Endothelial cell of umbilical vein (primary cell): ENCODE data around the gene FMN2. TPM values are rescaled to one million over a fixed set of nuclear protein-coding genes. Genes with fewer than 3 reads are reported as not detected.

Experiments used
- BruUV-seq: library from RNA; stranded (reverse); fragments of 400-500 nt; replicated peaks from 2 replicates; lab custom pipeline; 2021; lab: Mats Ljungman, UMichigan
- CTCF ChIA-PET: fragments of 300-600, 350-600 bp; sonication (Branson Sonifier 250); formaldehyde crosslinking; loops from one replicate; lab custom pipeline; 2021; ENCODE audit warnings: antibody characterized with exemption, inconsistent platforms; lab: Charles Lee
- POLR2A ChIA-PET: fragments of 300-600, 350-600 bp; sonication (Branson Sonifier 250); formaldehyde crosslinking; loops from one replicate; lab custom pipeline; 2021; ENCODE audit warnings: antibody characterized with exemption, inconsistent platforms; lab: Charles Lee
- DNase-seq: peaks from one replicate; pipeline ENCODE4 v3.0.0-alpha.2; 2011; ENCODE audit warnings: low read depth, low spot score
- FAIRE-seq: peaks from 2 replicates; lab custom pipeline; 2011; peaks lifted over from hg19 to GRCh38; lab: Jason Lieb, UNC
- H2AFZ ChIP-seq: 2 replicates; pipeline ENCODE4 v1.6.0; 2012; ENCODE audit warnings: low read depth, low read length, control low read depth, inconsistent platforms
- H3K27ac ChIP-seq: 2 replicates; pipeline ENCODE4 v1.5.1; 2011; ENCODE audit warnings: low read depth, mild to moderate bottlenecking, control low read depth, low read length, moderate library complexity; ENCODE audit not compliant: insufficient read depth
- H3K27me3 ChIP-seq, 2 experiments: 2 replicates each; pipeline versions ENCODE4 v1.6.0 to v1.6.1; 2011; ENCODE audit warnings: low read length in 2 of 2, mixed read lengths in 1 of 2; ENCODE audit not compliant: control insufficient read depth in 2 of 2, insufficient read depth in 2 of 2
- H3K36me3 ChIP-seq, 2 experiments: 2 replicates in 1 of 2; 3 replicates in 1 of 2; pipeline ENCODE4 v1.5.1; 2011; ENCODE audit warnings: low read length in 2 of 2, mild to moderate bottlenecking in 1 of 2, moderate library complexity in 1 of 2; ENCODE audit not compliant: control insufficient read depth in 2 of 2, insufficient read depth in 2 of 2; ENCODE audit errors: extremely low read depth in 1 of 2
- H3K4me1 ChIP-seq: 3 replicates; pipeline ENCODE4 v1.5.1; 2011; ENCODE audit warnings: mild to moderate bottlenecking, low read length; ENCODE audit not compliant: control insufficient read depth, insufficient read depth; ENCODE audit errors: extremely low read depth
- H3K4me2 ChIP-seq: 2 replicates; pipeline ENCODE4 v1.6.1; 2011; ENCODE audit warnings: low read length, control low read depth, mixed read lengths; ENCODE audit not compliant: insufficient read depth
- H3K4me3 ChIP-seq, 3 experiments: fragments of 200-600 bp in 1 of 3; sonication (generic), shearing (Covaris generic) in 1 of 3; replicated peaks in 1 of 3; 2 replicates each; pipeline ENCODE4 v1.5.1; 2011 to 2016; ENCODE audit warnings: control low read depth in 3 of 3, low read length in 3 of 3, mild to moderate bottlenecking in 2 of 3, inconsistent platforms in 1 of 3, low read depth in 1 of 3, moderate library complexity in 1 of 3; ENCODE audit not compliant: insufficient read depth in 1 of 3
- H3K79me2 ChIP-seq: 2 replicates; pipeline ENCODE4 v1.6.0; 2012; ENCODE audit warnings: low read length, inconsistent platforms; ENCODE audit not compliant: control insufficient read depth, insufficient read depth
- H3K9ac ChIP-seq: replicated peaks from 2 replicates; pipeline ENCODE3; 2011; ENCODE audit warnings: low read length, control low read depth; ENCODE audit not compliant: insufficient read depth; ENCODE audit errors: extremely low read depth
- H3K9me1 ChIP-seq: replicated peaks from 3 replicates; pipeline ENCODE4 v1.6.0; 2011; ENCODE audit warnings: mild to moderate bottlenecking, low read length; ENCODE audit not compliant: control insufficient read depth, insufficient read depth; ENCODE audit errors: extremely low read depth
- H3K9me3 ChIP-seq: replicated peaks from 2 replicates; pipeline ENCODE4 v1.5.1; 2012; ENCODE audit warnings: low read length, inconsistent platforms; ENCODE audit not compliant: control insufficient read depth, insufficient read depth
- H4K20me1 ChIP-seq: replicated peaks from 2 replicates; pipeline ENCODE3; 2011; ENCODE audit warnings: mild to moderate bottlenecking, low read length; ENCODE audit not compliant: control insufficient read depth, insufficient read depth; ENCODE audit errors: extremely low read depth
- CTCF ChIP-seq, 2 donors: IDR thresholded peaks; 1 replicate in 1 of 2; 2 replicates in 1 of 2; pipeline ENCODE4 v1.5.1; 2011; ENCODE audit warnings: low read length in 2 of 2, mild to moderate bottlenecking in 2 of 2, moderate library complexity in 2 of 2, control low read depth in 1 of 2, inconsistent platforms in 1 of 2, low read depth in 1 of 2; ENCODE audit not compliant: insufficient read depth in 1 of 2; ENCODE audit errors: extremely low read depth in 1 of 2
- EZH2 ChIP-seq: IDR thresholded peaks from 2 replicates; pipeline ENCODE4 v1.6.1; 2012; ENCODE audit warnings: borderline replicate concordance, low read depth, mild to moderate bottlenecking, moderate library complexity, low read length, inconsistent platforms; ENCODE audit not compliant: severe bottlenecking
- FOS ChIP-seq: IDR thresholded peaks from 2 replicates; pipeline ENCODE4 v1.6.1; 2011; ENCODE audit warnings: mild to moderate bottlenecking, low read length, moderate library complexity, borderline replicate concordance; ENCODE audit not compliant: insufficient read depth
- JUN ChIP-seq: IDR thresholded peaks from 2 replicates; pipeline ENCODE4 v1.6.1; 2011; ENCODE audit warnings: borderline replicate concordance, low read depth; ENCODE audit not compliant: insufficient read length, insufficient read depth
- POLR2AphosphoS5 ChIP-seq: IDR thresholded peaks from 2 replicates; pipeline ENCODE4 v1.6.1; 2012; ENCODE audit warnings: low read depth, mild to moderate bottlenecking, control low read depth, low read length, moderate library complexity; ENCODE audit not compliant: insufficient read depth
- dilution Hi-C: fragments of 300-500 bp; cut with MboI; formaldehyde crosslinking; loops from one replicate; pipeline ENCODE4 v1.15.0; 2019; ENCODE audit warnings: low sequenced_read_pairs; ENCODE audit not compliant: extremely low pct_ligation_motif_present
- intact Hi-C: fragments of 100-400 bp; cut with micrococcal nuclease; formaldehyde crosslinking; loops from one replicate; pipeline ENCODE4 v1.10.0; 2022
- polyA plus RNA-seq, 4 experiments: library from polyadenylated mRNA; depleted of rRNA in 3 of 4; stranded (reverse) in 3 of 4; unstranded in 1 of 4; fragments of >200 nt; gene quantifications; 2 replicates each; pipeline versions ENCODE4 v1.2.1 to v1.2.3, GENCODE V29; 2011 to 2012; ENCODE audit warnings: missing spikeins in 1 of 4
- total RNA-seq: library from RNA; stranded (reverse); gene quantifications from 2 replicates; pipeline ENCODE4 v1.2.3, GENCODE V29; 2021

The FMN2 gene
- total and polyA plus RNA-seq, 2 donors (not counting 3 experiments of a cell fraction or from before 2014, with no cell fraction given) = not detected

DNA sequence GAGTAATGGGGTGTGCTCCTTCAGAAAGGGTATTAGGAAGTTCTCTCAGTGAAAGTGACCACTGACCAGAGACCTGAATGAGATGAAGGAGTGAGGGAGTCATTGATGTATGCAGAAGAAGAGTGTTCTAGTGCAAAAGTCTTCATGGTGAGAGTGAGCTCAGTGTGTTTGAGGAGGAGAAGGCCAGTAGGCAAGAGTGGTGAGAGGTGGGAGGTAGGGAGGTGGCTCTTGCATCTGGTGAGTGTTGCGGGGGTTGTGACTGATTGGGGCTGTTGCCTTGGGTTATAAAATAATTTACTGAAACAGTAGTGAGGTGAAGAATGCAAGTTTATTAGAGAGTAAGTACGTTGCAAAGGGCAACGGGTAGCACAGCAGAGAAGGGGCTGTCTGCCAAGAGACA lies 26.2 kb downstream of the FMN2 start:
- FAIRE-seq = no peak
- Histone ChIP-seq H3K9me1 (no peaks in the 10 kb centered on the region), H3K27me3 (no peaks in the 10 kb centered on the region), H3K79me2 (no peaks in the 10 kb centered on the region), H3K36me3 (no peaks in the 10 kb centered on the region), H3K9ac (no peak overlapping the region), H3K9me3 (peaks cover under 1% of the 10 kb centered on the region), H3K4me1 (no peaks in the 10 kb centered on the region), H3K27ac (no peak overlapping the region), H3K4me3 (no peak overlapping the region), H2AFZ (no peak overlapping the region), H4K20me1 (no peaks in the 10 kb centered on the region), H3K4me2 (no peak overlapping the region)
- no TSS peak for BruUV-seq
- intact Hi-C loops = no loop called here
- TF ChIP-seq JUN = no peak
- no peak for TF ChIP-seq EZH2
- TF ChIP-seq POLR2AphosphoS5 = no peak
- TF ChIP-seq FOS = no peak
- TF ChIP-seq CTCF (IDR thresholded peaks at IDR 0.05; ENCODE audit: extremely low read depth in 1 of 2, insufficient read depth in 1 of 2, low read depth in 1 of 2, low read length in 2 of 2) = no peak
- dilution Hi-C loops = no loop called here
- DNase-seq = no peak
- POLR2A ChIA-PET = no interaction called here
- CTCF ChIA-PET = no interaction called here
